Type B pancreatic cell (in vitro differentiated cells): Measurements from ENCODE around the gene OPRD1. TPM values are rescaled to one million over a fixed set of nuclear protein-coding genes. Genes with fewer than 3 reads are reported as not detected.

Source experiments
- DNase-seq: peaks from one replicate; pipeline ENCODE4 v3.0.0; 2021; ENCODE audit warnings: mixed read lengths; ENCODE audit not compliant: unreplicated experiment; ENCODE audit errors: extremely low spot score
- H3K27ac Mint-ChIP-seq: 2 replicates; pipeline ENCODE4 v1.8.0; 2021; ENCODE audit warnings: mild to moderate bottlenecking, mixed read lengths
- H3K27me3 Mint-ChIP-seq: 2 replicates; pipeline ENCODE4 v1.8.0; 2021; ENCODE audit warnings: mixed read lengths
- H3K36me3 Mint-ChIP-seq: 2 replicates; pipeline ENCODE4 v1.8.0; 2021; ENCODE audit warnings: mixed read lengths
- H3K4me1 Mint-ChIP-seq: one replicate; pipeline ENCODE4 v1.8.0; 2021; ENCODE audit warnings: mixed read lengths; ENCODE audit not compliant: unreplicated experiment
- H3K4me3 Mint-ChIP-seq: 2 replicates; pipeline ENCODE4 v1.8.0; 2021; ENCODE audit warnings: mild to moderate bottlenecking, mixed read lengths
- H3K9me3 Mint-ChIP-seq: 2 replicates; pipeline ENCODE4 v1.8.0; 2021; ENCODE audit warnings: mixed read lengths
- total RNA-seq: library from RNA; stranded (reverse); gene quantifications from 2 replicates; pipeline ENCODE4 v1.2.1, GENCODE V29; 2021; ENCODE audit warnings: low replicate concordance
- TF ChIP-seq, protein P1 (sequence below): fragments of 200-600 bp; sonication (generic); conservative IDR thresholded peaks from 2 replicates; pipeline ENCODE4 v1.5.0; 2021; ENCODE audit warnings: antibody characterized with exemption, mild to moderate bottlenecking

Gene OPRD1
- total RNA-seq, 1 donor from 2014 or later: 1.1 TPM

DNA sequence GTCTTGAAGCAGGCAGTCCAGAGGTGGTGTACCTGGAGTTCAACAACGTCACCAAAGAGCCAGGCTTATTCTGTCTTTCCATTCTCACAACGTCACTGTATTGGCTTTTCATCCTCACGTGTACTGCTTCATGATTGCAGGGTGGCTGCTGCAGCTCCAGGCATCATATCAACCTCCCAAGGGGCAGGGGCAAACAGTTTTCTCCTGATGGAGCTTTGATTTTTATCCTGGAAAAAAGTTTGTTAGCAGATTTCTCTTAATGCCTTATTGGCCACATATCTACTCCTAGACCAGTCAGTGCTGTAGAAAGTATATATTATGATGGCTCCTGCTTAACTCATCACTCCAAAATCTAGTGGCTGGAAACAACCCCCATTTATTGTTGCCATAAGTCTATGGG is 8.3 kb upstream of the OPRD1 start:
- Mint-ChIP-seq H3K27me3 (peaks cover 5% of the 10 kb centered on the region), H3K9me3 (peaks cover 4% of the 10 kb centered on the region), H3K4me1 (peaks cover 5% of the 10 kb centered on the region), H3K27ac (no peak overlapping the region), H3K4me3 (no peak overlapping the region), H3K36me3 (no peaks in the 10 kb centered on the region)
- TF ChIP-seq, protein P1, sequence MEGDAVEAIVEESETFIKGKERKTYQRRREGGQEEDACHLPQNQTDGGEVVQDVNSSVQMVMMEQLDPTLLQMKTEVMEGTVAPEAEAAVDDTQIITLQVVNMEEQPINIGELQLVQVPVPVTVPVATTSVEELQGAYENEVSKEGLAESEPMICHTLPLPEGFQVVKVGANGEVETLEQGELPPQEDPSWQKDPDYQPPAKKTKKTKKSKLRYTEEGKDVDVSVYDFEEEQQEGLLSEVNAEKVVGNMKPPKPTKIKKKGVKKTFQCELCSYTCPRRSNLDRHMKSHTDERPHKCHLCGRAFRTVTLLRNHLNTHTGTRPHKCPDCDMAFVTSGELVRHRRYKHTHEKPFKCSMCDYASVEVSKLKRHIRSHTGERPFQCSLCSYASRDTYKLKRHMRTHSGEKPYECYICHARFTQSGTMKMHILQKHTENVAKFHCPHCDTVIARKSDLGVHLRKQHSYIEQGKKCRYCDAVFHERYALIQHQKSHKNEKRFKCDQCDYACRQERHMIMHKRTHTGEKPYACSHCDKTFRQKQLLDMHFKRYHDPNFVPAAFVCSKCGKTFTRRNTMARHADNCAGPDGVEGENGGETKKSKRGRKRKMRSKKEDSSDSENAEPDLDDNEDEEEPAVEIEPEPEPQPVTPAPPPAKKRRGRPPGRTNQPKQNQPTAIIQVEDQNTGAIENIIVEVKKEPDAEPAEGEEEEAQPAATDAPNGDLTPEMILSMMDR: no peak
- DNase-seq: no peak

DNA sequence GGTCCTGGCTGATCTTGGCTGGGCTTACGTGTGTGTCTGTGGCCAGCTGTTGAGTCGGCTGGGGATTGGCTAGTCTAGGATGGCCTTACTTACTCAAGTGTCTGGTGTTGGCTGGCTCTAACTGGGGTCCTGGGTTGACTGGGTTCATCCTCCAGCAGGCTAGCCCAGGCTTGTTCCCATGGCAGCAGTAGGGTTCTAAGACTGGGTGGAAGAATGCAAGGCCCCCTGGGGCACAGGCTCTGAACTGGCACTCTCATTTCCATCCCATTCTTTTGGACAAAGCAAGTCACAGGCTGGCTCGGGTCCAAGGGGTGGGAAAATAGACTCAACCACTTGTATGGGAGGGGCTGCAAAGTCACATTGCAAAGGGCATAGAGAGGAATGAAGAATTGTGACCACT is 7.9 kb upstream of the OPRD1 start:
- Mint-ChIP-seq H3K4me1 (peaks cover 5% of the 10 kb centered on the region), H3K27ac (no peak overlapping the region), H3K36me3 (no peaks in the 10 kb centered on the region), H3K9me3 (peaks cover 4% of the 10 kb centered on the region), H3K4me3 (no peak overlapping the region), H3K27me3 (peaks cover 5% of the 10 kb centered on the region)
- TF ChIP-seq, protein P1: no peak
- no peak for DNase-seq

DNA sequence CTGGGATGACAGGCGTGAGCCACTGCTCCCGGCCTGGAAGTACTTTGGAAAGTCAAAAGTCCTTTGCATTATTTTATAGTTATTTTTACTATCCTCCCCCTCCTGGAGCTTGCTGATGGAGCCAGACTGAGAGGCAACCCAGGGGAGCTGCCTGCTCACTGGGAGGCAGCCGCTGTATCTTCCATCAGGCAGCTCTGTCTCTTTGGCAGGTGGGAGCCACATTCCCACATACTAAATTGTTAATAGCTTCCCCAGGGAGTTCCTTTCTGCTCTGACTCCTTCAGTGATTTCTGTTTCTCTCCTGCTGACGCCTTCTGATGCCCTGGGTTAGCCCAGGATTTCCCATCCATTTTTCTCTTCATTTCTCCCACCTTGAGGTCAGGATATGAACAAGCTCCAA is 4.9 kb upstream of the OPRD1 start:
- DNase-seq: no peak
- H3K4me1 Mint-ChIP-seq: peaks cover 5% of the 10 kb centered on the region
- H3K27ac Mint-ChIP-seq: no peak overlapping the region
- no peaks in the 10 kb centered on the region for H3K36me3 Mint-ChIP-seq
- peaks cover 4% of the 10 kb centered on the region for H3K9me3 Mint-ChIP-seq
- peaks cover 30% of the 10 kb centered on the region for H3K27me3 Mint-ChIP-seq
- H3K4me3 Mint-ChIP-seq: no peak overlapping the region
- TF ChIP-seq, protein P1: no peak

DNA sequence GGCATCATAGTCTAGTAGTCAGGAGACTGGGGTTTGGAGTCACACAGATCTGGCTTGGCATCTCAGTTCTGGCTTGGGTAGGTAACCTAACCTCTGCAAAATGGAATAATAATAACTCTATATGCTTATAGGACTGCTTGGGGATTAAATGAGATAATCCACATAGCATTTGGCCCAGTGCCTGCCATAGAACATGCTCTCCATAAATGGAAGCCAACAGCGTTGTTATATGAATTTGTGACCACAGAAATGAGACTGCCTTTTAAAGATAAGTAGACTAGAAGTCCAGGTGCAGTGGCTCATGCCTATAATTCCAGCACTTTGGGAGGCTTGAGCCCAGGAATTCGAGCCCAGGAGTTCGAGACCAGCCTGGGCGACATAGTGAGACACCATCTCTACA is 4.0 kb upstream of the OPRD1 start:
- no peak overlapping the region for H3K4me3 Mint-ChIP-seq
- DNase-seq: no peak
- TF ChIP-seq, protein P1: no peak
- no peak overlapping the region for H3K27ac Mint-ChIP-seq
- H3K36me3 Mint-ChIP-seq: no peaks in the 10 kb centered on the region
- H3K9me3 Mint-ChIP-seq: peaks cover 4% of the 10 kb centered on the region
- H3K4me1 Mint-ChIP-seq: peaks cover 5% of the 10 kb centered on the region
- peaks cover 36% of the 10 kb centered on the region for H3K27me3 Mint-ChIP-seq

DNA sequence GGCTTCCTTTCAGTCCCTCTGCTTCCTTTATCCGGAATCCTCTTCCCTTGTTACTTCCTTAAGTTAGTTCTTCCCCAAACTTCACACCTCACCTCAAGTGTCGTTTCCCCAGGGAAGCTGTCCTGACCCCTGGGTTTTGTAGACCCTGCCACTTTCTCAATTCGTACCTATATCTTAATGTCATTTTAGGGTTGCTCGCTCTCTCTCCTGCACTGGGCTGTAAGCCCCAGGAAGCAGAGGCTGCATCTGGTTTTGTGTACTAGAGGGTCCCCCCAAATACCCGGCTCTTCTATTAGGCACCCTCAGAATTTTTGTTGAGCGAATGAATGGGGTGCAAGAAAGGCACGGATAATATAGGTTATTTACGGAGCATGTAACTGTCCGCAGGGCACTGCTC is 603 bp upstream of the OPRD1 start:
- Mint-ChIP-seq H3K36me3 (no peaks in the 10 kb centered on the region), H3K27ac (no peak overlapping the region), H3K27me3 (peaks cover 69% of the 10 kb centered on the region), H3K4me3 (peak overlapping the region; percentile 72), H3K9me3 (no peaks in the 10 kb centered on the region), H3K4me1 (peaks cover 14% of the 10 kb centered on the region)
- TF ChIP-seq, protein P1: no peak
- no peak for DNase-seq
